22Rv1 (cell line): ENCODE measurements around the gene BRD2.
A peak's percentile ranks its signal among the peaks of the same experiment; 100 is the strongest.

Source experiments
- H3K27ac ChIP-seq: fragments of 450-650 bp; 2 replicates; pipeline ENCODE4 v1.5.1; 2017
- ZFX ChIP-seq: fragments of 450-650 bp; IDR thresholded peaks from 2 replicates; pipeline ENCODE4 v1.6.1; 2017; ENCODE audit warnings: antibody characterized with exemption, borderline replicate concordance
- TF ChIP-seq, protein P1 (sequence below): fragments of 450-650 bp; IDR thresholded peaks from 2 replicates; pipeline ENCODE4 v1.5.1; 2017; ENCODE audit warnings: mild to moderate bottlenecking

BRD2 gene

DNA sequence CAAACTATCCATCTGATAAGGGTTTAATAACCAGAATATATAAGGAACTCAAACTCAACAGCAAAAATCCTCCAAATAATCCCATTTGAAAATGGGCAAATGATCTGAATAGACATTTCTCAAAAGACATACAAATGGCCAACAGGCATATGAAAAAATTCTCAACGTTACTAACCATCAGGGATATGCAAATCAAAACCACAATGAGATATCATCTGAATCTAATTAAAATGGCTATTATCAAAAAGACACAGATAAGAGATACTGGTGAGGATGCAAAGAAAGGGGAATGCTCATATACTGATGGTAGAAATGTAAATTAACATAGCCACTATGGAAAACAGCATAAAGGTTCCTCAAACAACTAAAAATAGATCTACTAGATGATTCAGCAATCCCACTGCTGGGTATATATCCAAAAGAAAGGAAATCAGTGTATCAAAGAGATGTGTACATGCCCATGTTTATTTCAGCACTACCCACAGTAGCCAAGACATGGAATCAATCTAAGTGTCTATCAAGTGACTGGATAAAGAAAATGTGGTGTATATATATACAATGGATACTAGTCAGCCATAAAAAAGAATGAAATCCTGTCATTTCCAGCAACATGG is 6.1 kb upstream of the BRD2 start:
- H3K27ac ChIP-seq: no peak overlapping the region

DNA sequence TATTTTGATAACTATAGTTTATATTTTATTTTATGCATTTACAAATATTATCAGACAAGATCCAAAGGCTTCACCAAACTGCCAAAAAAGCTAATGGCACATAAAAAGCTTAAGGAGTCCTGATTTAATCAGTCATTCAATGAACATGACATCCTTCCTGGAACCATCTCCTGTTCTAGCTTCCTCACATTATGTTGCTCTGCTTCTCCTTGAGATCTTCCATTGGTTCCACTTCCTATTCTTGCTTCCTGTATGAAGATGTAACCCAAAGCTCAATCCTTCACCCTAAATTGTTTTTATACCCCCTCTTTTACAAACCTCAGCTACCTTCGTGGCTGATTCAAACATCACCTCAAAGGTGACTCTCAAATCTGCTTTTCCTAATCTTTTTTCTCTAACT is 4.5 kb upstream of the BRD2 start:
- no peak overlapping the region for H3K27ac ChIP-seq
- no peak for TF ChIP-seq ZFX
- TF ChIP-seq, protein P1, sequence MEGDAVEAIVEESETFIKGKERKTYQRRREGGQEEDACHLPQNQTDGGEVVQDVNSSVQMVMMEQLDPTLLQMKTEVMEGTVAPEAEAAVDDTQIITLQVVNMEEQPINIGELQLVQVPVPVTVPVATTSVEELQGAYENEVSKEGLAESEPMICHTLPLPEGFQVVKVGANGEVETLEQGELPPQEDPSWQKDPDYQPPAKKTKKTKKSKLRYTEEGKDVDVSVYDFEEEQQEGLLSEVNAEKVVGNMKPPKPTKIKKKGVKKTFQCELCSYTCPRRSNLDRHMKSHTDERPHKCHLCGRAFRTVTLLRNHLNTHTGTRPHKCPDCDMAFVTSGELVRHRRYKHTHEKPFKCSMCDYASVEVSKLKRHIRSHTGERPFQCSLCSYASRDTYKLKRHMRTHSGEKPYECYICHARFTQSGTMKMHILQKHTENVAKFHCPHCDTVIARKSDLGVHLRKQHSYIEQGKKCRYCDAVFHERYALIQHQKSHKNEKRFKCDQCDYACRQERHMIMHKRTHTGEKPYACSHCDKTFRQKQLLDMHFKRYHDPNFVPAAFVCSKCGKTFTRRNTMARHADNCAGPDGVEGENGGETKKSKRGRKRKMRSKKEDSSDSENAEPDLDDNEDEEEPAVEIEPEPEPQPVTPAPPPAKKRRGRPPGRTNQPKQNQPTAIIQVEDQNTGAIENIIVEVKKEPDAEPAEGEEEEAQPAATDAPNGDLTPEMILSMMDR: no peak

More for the DNA sequence above, 6.1 kb upstream of the BRD2 start:
- TF ChIP-seq ZFX: no peak

DNA sequence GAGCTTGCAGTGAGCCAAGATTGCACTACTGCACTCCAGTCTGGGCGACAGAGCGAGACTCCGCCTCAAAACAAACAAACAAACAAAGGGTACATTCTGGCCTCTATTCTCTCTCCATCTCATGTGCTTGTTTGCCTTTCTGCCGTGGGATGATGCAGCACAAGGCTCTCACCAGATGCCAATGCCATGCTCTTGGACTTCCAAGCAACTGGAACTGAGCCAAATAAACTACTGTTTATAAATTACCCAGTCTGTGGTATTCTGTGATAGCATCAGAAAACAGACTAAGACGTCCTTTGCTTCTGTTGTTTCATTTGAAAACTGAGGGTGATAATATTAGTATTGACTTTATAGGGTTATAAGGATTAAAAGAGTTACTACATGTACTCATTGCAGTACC is 3.6 kb upstream of the BRD2 start:
- H3K27ac ChIP-seq: peak overlapping the region; percentile 47
- TF ChIP-seq, protein P1: no peak
- TF ChIP-seq ZFX: no peak

DNA sequence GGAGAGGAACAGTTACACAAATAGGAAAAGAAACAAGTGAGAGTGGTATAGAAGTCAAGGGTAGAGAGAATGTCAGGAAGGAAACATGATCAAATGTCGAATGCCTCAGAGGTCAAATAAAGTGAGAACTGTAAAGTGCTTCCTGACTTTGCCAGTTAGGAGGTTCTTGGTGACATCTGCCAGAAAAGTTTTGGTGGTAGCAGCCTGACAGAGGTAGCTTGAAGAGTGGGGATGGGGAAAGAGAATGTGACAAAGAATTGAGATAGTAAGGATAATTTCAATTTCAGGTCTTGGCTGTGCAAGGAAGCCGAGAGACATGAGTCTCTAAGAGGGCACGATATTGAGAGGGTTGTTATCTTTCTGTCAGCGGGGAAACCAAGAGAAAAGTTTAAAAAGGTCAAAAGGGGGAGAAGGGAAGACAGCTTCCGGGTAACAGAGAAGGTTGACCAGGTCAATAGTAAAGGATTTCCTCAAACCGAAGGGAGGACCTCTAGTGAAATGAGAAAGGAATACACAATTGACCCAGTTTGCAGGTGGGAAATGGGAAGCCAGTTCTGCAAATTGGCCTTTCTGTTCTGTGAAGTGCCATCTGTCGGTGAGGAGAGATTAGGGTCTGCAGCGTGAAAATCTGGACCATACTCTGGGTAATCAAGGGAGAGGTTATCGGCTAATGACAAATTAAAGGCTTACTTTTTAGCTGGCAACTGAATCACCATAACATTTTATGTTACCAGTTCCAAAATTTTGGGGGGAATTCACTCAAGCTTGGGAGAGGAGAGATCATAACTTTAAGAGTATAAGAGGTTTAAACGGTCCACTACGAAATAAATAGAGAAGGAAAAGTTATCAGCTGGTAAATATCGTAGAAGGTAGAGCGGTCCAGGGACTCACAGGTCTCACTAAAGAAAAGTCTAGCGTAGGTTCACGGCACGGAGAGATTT is 973 bp upstream of the BRD2 start:
- no peak for TF ChIP-seq ZFX
- TF ChIP-seq, protein P1: peak; percentile 72
- peak overlapping the region; percentile 100 for H3K27ac ChIP-seq

DNA sequence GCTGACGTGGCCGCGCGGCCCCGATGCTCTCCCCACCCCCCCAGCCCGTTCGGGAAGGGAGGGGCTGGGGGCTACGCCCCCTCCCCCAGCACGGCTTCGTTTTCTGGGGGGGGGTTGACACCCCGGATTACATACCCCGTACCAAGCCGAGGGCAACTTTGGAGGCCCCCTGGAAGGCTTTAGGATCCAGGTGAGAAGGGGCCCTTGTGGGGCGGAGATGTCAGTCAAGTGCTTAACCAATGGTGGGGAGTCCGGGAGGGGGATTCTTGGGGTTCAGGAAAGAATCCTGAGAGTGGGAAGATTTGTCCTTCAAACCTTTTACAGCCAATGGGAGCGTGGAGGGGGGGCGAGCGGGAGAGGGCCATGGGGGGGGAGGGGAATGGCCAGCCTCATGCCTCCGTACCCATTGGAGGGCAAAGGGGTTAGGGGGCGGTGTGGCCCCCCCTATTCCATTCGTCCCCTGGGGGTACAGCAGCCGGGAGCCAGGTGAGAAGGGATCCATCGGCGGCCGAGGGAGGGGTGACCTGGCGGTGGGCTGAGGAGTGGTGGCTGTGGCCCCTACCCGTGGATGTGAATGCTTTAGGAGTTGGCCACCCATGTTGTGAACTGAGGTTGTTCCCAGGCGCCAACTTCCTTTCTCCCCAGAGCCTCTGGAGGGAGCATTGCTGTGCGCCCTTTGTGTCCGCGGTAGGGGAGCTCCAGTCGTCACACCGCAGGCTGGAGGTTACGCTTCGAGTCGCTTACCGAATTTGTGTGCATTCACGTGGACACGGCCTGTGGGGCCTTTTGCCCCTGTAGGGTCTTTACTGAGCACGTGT is 682 bp downstream of the BRD2 start:
- peak overlapping the region; percentile 100 for H3K27ac ChIP-seq
- TF ChIP-seq ZFX: no peak
- TF ChIP-seq, protein P1: no peak

DNA sequence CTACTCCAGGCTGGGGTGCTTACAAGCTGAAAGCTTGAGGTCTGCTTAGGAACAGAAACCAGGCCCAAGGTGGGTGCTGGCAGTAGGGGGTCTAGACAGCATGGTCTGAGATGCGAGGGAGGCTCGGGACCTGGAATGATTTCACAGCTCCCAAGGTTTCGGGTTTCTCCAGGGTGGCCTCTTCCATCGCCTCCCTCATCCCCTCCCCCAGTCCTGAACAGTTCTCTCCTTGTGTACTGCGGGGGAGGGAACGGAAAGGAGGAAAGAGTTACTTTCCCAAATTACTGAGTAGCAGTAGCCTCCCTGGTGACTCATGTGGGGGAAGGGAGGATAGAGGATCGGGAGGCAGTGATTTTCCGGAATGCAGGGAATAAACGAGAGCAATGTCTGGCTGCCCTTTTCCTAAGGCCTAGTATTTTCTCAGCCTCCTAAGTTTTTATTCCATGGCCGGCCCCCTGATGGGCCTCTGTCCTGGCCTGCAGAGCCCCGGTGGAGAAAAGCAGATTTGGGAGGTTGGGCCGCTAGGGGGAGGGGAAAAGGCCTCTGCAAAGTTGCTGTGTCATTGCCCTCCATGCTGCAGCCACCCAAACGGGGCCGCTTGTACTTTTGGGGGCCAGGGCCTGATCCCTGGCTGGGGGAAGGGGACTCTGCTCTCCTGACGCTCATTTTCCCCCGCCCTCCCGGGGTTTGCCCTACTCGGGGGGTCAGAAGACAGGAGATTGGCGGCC is 1.5 kb downstream of the BRD2 start:
- H3K27ac ChIP-seq: peak overlapping the region; percentile 100
- TF ChIP-seq, protein P1: peak; percentile 6; the same call in 1 of the 2 replicates
- TF ChIP-seq ZFX: no peak
